GM21529 (cell line): Measurements from ENCODE around the gene BFSP2.
A peak's percentile ranks its signal among the peaks of the same experiment; 100 is the strongest.
"Not testable (repeated sequence)": the region's sequence is repeated elsewhere in the genome, so short reads cannot be mapped to it uniquely, and the experiment has no call there.

Source experiments
- ATAC-seq: cut with Tn5 transposase; IDR thresholded peaks from one replicate; pipeline ENCODE4 v1.9.1; 2021; ENCODE audit not compliant: unreplicated experiment

BFSP2 gene

DNA sequence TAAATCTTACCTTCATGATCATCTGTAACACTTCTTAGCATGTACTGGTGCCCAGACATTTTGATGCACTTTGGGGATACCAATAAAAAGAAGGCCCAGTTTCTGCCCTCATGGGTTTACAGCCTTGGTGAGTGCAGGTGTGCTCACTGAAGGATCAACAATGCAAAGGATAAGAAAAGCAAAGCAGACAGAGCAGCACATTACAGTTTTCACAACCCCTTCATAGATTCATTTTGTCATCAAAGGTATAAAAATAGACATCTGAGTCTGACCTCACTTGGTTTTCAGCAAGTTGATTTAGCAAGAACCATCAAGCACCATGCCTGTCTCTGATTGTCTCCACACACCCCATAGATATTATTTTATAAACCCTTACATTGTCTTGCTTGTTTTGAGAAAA lies 77.6 kb downstream of the BFSP2 start:
- ATAC-seq: peak; percentile 48

DNA sequence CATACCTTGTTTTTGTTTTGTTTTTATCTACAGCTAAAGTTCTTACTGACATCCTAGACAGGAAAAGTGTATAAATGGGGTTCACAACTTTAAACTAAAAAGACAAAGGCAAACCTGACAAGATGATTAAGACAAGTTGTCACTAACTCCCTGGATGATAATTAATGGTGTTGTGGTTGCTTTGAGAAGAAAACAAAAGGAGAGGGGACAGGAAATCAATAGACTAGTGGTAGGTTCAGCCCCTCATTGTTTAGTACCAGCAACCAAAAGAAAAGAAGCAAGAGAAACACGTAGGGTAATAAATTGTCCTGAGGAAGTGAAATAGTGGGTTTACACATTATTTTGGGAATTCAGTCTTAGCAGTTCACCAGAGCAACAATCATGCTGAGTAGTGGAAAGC lies 78.8 kb downstream of the BFSP2 start:
- ATAC-seq: no peak

DNA sequence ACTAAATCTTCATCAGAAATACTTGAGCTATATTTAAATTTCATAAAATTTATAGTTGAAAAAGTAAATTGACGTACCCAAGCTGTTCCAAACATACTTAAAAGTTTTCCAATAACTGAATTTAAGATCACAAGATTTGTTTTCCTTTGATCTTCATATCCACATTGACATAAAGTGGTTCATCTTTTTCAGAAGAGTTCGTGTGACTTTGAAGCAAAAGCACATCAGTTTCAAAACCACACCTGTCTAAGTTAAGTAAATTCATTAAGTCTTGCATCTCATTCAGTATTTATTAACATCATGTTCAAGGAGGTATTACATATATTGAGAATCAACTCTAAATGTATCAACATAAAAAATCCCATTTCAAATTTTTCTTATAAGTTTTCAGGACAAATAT lies 79.5 kb downstream of the BFSP2 start:
- no peak for ATAC-seq

DNA sequence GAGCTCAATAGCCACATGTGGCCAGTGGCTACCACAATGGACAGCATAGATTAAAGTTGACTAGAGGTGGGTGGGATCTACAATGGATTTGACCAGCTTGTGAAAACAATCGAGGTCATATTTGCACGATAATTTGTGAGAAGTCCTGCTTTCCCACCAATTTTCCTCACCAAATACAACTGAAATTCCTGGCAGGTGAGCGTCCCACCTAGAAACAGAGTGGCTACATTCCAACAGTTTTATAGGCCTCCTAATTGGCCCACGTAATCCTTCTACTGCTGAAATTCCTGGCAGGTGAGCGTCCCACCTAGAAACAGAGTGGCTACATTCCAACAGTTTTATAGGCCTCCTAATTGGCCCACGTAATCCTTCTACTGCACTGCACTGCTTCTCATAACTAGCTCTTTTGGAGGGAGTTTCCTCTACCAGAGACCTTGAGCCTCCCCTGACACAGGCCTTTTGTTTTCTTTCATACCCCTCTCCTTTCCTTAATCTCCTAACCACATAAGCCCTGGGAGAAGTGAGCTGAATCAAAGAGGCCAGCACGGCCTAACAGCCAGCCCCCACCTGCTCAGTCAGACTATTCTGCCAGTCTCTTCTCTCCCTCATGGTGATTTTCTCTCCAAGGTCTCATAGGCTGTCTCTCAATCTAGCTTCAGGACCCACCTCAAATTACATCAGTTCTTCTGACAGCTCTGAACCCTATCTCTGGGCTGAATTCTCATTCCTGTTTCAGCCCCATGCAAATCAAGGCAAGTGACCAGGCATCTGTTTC lies 80.2 kb downstream of the BFSP2 start:
- peak; percentile 39 for ATAC-seq

DNA sequence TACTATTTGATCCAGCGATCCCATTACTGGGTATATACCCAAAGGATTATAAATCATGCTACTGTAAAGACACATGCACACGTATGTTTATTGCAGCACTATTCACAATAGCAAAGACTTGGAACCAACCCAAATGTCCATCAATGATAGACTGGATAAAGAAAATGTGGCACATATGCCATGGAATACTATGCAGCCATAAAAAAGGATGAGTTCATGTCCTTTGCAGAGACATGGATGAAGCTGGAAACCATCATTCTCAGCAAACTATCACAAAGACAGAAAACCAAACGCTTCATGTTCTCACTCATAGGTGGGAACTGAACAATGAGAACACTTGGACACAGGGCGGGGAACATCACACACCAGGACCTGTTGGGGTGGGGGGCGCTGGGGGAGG lies 82.6 kb downstream of the BFSP2 start:
- not testable (repeated sequence) for ATAC-seq

DNA sequence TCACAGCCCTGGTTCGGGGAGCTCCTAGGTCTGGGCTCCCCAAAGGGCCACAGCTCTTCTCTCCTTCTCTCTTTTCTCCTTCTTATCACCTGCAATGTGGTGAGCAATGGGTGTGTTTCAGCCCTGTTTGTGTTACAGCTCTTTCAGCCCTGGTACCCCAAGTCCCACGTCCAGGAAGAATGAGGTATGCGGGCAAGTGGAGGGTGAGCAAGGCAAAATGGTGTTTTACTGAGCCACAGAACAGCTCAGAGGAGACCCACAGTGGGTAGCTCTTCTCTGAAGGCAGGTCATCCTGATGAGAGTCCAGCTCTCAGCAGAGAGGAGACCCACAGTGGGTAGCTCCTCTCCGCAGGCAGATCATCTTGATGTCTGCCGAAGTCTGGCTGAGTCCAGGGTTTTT lies 86.8 kb downstream of the BFSP2 start:
- no peak for ATAC-seq

DNA sequence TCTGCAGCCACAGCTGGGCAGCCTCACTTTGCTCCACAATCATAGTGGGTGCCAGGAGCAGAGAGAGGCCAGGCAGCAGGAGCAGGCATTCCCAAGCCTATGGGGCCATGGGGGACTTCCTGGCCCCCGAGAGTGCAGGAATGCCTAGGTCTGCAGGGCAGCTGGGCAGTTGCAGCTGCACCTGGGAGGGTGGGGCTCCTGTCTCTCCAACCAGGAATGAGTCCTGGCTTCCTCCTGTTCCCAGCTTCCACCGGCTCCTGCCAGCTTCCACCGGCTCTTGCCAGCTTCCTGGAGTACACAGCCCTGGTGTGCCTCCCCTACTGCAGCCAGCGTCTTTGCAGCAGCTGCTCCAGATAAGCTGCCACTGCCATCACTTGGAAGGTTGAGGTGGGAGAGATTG lies 87.3 kb downstream of the BFSP2 start:
- ATAC-seq: no peak

DNA sequence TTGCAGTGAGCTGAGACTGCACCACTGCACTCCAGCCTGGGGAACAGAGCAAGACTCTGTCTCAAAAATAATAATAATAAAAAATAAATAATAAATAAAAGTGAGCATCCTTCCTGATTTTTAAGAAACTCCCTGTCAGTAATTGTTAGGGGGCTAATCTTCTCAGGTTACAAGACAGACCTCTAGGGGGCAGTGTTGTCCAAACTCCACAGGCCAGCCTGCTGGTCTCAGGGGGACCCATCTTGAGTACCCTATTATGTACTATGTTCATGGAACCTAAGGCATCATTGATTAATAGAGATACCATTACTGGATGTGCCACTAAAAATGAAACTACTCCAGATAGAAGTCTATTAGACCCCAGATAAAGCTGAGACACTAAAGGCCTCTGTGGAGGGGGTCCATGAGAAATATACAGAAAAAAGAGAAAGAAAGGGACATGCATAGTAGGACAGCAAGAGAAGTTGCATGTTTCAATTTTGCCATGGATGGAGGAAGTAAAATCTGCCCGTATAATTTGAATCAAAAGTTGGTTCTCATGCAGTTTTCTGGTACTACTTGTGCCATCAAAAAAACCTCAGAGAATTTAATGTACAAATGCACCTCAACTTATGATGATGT lies 88.2 kb downstream of the BFSP2 start:
- ATAC-seq: no peak

DNA sequence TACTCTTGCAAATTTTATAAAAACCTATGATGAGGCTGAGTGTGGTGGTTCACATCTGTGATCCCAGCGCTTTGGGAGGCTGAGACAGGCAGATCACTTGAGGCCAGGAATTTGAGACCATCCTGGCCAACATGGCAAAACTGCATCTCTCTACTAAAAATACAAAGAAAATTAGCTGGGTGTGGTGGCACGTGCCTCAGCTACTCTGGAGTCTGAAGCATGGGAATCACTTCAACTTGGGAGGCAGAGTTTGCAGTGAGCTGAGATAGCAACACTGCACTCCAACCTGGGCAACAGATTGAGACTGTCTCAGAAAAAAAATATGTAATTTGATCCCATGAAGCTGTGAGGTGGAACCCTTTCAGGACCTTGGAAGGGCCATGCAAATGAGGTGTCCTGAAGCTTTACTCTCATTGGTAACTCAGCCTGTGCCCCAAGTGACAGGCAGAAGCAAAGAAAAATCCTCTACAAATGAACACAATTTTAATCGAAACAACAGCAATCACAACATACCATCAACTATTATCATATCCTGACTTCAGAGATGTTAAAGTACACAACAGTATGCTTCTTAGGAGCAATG lies 89.0 kb downstream of the BFSP2 start:
- ATAC-seq: no peak

DNA sequence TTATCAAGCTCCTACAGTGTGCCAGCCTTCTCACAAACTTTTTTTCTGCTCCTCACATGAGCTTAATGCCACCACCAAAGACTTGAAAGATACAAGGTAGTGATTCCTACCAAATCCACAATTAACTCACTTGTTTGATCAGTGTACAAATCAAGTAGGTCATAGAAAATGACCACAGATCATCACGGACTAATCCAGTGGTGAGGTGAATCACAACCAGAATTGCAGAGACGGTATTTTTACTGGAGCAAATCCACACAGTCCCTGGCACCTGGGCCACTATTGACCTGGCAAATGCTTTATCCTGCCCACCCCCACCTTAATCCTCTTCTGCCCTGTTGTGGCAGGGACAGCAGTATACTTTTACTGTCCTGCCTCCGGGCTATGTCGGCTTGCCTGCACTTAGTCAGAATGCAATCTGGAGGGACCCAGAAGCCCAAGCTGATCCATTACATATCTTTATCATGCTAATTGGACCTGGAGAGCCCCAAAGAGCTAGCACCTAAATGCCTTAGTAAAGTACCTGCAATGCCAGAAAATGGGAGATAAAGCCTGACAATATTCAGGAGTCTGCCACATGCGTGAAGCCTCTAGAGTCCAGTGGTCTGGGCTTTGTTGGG lies 89.7 kb downstream of the BFSP2 start:
- no peak for ATAC-seq

DNA sequence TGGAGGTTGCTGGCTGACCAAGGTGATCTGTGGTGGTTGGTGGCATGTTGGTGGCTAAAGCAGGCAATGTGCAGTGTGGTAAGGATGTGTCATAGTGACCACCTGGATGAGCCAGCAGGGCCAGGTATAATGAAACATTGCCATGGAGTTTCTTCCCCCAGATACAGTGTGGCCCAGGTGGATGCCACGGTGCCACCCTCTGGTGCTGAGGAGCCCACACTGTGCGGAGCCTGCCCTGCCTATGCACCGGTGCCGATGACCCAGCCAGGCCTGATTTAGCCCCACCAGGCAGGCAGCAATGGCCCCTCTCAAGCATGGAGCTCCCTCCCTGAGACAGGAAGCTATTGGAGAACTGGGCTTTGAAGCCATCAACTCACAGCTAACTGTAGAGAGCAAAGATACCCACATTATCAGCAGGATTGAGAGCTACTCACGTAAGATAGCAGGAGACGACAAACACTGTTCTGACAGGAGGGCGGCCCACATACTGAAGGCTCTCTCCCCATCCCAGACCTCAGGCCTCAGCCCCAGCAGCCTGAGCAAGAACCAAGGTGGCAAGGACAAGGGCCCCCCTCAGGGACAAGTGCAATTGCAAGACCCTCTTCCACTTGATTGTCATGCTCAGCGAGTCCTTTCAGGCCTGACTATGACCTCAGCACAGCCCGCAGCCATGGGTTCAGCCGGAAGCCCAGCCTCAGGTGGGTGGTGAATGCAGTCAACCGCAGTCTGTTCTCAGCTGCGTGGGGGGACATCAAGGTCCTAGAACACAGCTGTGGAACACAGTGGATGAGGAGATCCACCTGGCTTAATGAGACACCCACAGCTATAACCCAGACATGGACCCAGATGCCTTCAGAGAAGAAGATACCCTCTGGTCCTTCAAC lies 90.9 kb downstream of the BFSP2 start:
- peak; percentile 92 for ATAC-seq

DNA sequence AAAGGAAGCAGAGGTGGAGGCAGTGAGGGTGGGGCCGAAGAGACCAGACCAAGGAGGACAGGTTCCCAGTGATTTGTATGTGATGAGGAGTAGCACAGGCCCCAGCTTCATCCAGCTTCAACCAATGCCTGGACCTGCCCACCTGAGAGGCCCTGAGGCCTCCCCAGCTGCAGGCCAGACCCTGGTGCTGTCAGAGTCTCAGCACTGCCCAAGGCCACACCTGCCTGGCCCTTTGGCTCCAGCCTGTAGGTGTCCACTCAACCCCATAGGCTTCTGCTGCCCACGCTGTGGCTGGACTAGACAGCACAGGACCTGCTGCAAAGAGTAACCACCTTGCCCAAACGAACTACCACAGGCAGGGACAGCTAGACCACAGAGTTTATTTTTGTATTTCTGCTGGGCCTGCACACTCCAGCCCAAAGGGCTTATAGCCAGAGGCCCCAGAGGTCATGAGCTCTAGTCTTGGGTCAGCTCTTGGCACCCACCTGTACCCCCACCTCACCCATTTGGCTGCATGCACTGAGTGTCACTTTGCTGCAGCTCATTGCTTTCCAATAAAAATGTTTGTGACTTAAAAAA lies 91.7 kb downstream of the BFSP2 start:
- peak; percentile 15 for ATAC-seq

DNA sequence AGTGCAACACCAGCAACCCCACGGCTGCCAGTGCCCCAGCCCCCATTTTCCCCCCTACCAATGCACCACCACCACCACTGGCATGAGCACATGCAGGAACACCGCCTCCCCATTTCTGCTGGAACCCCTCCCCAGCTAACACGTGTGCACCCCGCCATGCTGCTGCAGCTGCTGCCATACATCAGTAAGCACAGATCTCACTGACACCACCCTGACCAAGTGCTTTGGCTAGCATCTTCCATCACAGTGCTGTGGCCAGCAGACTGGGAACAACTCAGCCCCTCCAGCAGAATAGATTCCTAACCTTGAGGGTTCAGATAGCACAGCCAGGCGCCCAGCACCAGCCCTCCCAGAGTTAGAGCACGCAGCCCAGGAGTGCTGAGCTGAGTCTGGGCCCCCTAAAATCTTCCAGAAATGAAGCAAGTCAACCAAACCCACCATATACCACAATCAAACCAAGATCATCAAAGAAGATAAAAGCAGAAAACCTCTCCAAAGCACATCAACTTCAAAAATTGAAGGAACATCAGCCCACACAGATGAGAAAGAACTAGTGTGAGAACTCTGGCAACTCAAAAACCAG lies 92.4 kb downstream of the BFSP2 start:
- no peak for ATAC-seq

DNA sequence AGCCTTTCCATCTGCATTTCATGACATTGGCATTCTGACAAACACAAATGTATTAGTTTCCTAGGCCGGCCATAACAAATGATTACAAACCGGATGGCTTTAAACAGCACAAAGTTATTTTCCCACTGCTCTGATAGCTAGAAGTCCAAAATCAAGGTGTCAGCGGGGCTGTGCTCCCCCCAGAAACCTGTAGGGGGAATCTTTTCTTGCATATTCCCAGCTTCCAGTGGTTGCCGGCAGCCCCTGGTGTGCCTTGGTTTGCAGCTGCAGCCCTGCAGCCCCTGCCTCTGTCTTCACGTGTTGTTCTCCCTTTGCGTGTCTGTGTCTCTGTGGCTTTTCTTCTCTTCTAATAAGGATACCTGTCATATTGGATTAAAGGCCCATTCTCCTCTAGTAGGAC lies 94.6 kb downstream of the BFSP2 start:
- no peak for ATAC-seq

DNA sequence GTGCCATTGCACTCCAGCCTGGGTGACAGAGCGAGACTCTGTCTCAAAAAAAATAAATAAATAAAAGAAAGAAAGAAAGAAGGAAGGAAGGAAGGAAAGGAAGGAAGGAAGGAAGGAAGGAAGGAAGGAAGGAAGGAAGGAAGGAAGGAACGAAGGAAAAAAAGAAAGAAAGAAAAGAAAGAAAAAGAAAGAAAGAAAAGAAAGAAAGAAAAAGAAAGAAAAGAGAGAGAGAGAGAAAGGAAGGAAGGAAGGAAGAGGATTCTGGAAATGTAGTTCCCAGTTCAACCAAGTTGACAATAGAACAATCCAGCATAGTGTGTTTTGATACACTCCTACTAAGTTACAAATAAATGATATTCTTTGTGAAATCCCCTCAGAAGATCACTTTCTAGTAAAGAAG lies 102.7 kb downstream of the BFSP2 start:
- not testable (repeated sequence) for ATAC-seq

DNA sequence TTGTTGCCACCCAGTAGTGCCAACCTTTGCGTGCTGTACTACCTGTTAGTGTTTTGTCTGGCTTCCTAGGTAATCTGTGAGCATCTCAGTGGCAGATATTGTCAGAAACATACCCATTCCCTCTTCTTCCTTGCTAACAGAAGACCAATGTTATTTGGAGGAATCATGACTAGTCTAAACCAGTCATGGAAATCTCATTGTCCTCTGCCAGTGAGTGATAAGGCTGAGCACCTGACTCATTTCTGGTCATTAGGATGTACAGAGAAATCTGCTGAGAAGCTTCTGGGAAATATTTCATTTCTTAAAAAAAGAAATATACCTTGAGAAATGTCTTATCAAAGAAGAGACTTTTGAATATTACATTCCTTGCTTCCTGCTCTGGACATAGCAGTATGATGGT lies 103.6 kb downstream of the BFSP2 start:
- no peak for ATAC-seq

DNA sequence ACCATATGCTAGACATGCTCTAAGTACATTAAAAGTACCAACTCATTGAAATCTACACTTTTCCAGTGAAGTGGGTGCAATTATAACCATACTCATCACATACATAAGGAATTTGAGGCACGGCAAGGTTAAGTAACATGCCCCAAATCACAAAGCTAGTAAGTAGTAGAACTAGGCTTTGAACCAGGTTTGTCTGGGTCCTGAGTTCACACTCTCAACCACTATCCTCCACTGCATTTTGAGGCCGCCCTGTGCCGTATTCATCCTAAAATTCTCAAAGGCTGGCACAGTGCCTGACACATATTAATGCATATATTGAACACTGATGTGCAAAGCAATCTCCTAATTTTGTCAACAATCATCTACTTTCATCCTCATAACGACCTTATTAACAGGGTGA lies 104.9 kb downstream of the BFSP2 start:
- no peak for ATAC-seq

DNA sequence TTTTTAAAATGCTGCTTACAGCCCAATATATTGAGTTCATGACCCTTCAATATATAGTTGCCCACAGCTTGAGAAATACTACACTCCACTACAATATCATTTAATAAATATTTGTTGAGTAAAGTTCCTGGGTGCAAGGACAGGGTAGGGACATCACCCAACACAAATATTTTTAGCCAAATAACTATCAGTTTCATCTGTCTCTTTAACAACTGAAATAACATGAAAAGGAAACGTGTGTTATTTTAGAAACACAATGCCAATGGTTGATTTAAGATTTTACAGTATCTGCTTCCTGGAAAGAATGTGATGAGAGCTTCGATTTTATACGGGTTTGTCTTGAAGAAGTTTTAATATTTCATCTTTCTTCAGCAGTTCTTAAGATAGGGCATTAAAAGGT lies 106.0 kb downstream of the BFSP2 start:
- peak; percentile 39 for ATAC-seq

DNA sequence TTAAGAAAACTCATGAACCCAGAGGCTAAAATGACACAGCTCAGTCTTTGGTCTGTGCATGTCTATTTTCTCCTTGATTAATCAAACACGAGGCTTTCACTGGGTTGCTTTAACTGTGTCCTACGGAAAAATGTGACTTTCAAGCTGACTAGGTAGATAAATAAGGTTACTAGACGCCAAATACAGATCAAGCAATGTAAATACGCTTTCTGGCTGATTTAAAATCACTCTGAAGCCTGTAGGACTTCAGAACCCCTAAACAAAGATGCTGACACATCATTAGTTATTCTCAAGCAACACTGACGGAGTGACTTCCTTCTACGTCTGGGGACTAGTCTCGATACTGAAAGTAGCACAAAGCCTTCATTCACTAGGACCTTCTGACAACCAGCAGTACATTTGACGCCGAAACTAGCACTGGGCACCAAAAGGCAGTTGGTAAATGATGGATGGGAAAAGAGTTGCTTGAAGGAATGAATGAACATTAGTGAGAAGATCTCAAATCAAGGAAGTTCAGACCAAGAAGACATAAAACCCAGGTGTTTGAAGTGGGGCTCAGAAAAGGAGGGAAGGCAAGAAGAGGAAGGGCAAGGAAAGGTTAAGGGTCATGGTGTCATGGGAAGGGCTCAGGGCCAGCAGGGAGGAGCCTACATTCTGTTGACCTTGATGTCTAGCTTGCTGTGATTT lies 106.5 kb downstream of the BFSP2 start:
- ATAC-seq: peak; percentile 96

DNA sequence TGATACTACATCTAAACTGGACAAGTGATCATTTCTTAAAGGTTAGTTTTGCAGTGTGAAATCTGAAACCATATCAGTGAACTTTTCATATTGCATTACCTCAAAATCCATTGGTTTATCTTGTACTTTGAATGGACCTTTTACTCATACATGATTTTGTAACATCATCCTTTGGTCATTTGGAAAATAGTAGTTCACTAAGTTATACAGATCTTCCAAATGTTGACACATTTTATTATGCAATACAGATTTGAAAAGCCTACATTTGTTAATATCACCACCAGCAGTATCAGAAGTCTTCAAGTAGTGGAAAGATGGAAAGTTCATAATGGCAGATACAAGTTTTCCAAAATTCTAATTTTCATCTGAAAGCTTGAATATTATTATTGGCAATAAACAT lies 109.6 kb downstream of the BFSP2 start:
- ATAC-seq: no peak
